GM12892 (cell line): ENCODE results near the gene GIN1.

ENCODE experiments used
- POLR2A ChIP-seq: IDR thresholded peaks from 2 replicates; pipeline ENCODE4 v1.6.1; 2011; ENCODE audit warnings: low read depth, low read length, control low read depth
- POLR2AphosphoS5 ChIP-seq: IDR thresholded peaks from 2 replicates; pipeline ENCODE4 v1.6.1; 2011; ENCODE audit warnings: low read depth, low read length, control low read depth
- TAF1 ChIP-seq: IDR thresholded peaks from 2 replicates; pipeline ENCODE4 v1.6.1; 2011; ENCODE audit warnings: low read depth, mild to moderate bottlenecking, control low read depth, low read length, borderline replicate concordance

- no peak for TF ChIP-seq POLR2A
- no peak for TF ChIP-seq TAF1
- TF ChIP-seq POLR2AphosphoS5 = no peak
Observed at GRCh38 chr5:103086547-103086946, 33.4 kb downstream of the GIN1 start.
